ENCODE measurements around the gene CYP3A4.
"Not testable (repeated sequence)": the region's sequence is repeated elsewhere in the genome, so short reads cannot be mapped to it uniquely, and the experiment has no call there.

The CYP3A4 gene

GRCh38 chr7:99794585-99795502, 10.9 kb upstream of the CYP3A4 start:
- no peak overlapping the region for H3K4me3 ChIP-seq (ENCODE audit: low read depth, low read length)
- DNase-seq (ENCODE audit: low read depth) = peak; percentile 49

GRCh38 chr7:99793443-99793842, 9.5 kb upstream of the CYP3A4 start:
- DNase-seq (ENCODE audit: low read depth) = no peak
- no peak overlapping the region for H3K4me3 ChIP-seq (ENCODE audit: low read depth, low read length)

- H3K4me3 ChIP-seq (ENCODE audit: low read depth, low read length) = no peak overlapping the region
These were observed 9.0 kb upstream of the CYP3A4 start for GRCh38 chr7:99792967-99793366.

DNA sequence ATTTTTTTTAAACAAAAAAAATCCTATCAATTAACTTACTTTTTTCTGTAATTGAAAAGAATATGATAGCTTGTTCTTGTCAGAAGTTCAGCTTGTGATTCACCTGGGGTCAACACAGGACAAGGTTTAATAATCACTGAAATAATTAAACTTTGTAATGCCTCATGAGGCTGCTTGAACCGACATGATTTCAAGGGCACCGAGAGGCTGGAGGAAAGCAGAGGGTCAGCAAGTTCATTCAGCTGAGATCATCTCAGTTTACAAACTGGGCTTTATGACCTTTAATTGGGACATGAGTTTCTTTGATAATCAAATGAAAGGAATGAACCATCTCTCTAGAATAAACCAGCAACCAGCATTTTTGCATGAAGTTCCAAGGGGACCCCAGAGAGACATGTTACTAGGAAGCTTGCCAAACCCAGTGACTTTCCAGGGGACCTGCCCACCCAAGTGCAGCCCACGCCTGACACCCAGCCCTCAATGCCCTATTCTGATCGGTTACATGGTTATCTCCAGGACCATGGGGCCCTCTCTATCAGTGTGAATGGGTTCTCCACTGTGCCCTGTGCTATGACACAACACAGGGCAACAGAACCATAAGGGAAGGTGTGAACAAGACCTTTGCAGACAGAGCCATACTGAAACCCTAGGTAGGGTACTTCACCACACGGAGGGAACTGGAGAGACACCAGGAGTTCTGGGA, 7.8 kb upstream of the CYP3A4 start:
- no peak overlapping the region for H3K4me3 ChIP-seq (ENCODE audit: low read depth, low read length)
- DNase-seq (ENCODE audit: low read depth) = no peak

More at GRCh38 chr7:99792967-99793366, 9.0 kb upstream of the CYP3A4 start:
- no peak for DNase-seq (ENCODE audit: low read depth)

DNA sequence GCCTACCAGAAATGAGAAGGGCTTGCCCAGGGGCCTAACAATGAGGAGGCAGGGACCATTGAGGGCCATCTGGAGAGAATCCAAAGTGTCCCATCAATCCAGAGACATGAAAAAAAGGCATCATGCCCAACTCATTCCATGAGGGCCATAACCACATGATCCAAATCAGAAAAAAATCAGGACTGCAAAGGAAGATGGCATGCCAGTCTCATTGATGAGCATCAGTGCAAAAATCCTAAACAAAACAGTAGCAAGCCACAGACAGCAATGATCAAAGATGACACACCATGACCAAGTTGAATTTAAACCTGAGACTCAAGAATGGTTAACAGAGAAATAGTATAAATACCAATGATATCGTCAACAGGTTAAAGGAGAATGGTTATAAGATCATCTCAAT, 7.0 kb upstream of the CYP3A4 start:
- H3K4me3 ChIP-seq (ENCODE audit: low read depth, low read length) = no peak overlapping the region
- DNase-seq (ENCODE audit: low read depth) = peak; percentile 24

GRCh38 chr7:99790407-99790806, 6.4 kb upstream of the CYP3A4 start:
- no peak overlapping the region for H3K4me3 ChIP-seq (ENCODE audit: low read depth, low read length)
- DNase-seq (ENCODE audit: low read depth) = no peak

- H3K4me3 ChIP-seq (ENCODE audit: low read depth, low read length) = no peak overlapping the region
- peak; percentile 48 for DNase-seq (ENCODE audit: low read depth)
These were observed 5.6 kb upstream of the CYP3A4 start for GRCh38 chr7:99789441-99790070.

- DNase-seq (ENCODE audit: low read depth) = peak; percentile 21
These were observed 4.6 kb upstream of the CYP3A4 start for GRCh38 chr7:99788554-99788953.

GRCh38 chr7:99786726-99787335, 2.8 kb upstream of the CYP3A4 start:
- H3K4me3 ChIP-seq (ENCODE audit: low read depth, low read length) = no peak overlapping the region
- DNase-seq (ENCODE audit: low read depth) = no peak

More at GRCh38 chr7:99788554-99788953, 4.6 kb upstream of the CYP3A4 start:
- no peak overlapping the region for H3K4me3 ChIP-seq (ENCODE audit: low read depth, low read length)

DNA sequence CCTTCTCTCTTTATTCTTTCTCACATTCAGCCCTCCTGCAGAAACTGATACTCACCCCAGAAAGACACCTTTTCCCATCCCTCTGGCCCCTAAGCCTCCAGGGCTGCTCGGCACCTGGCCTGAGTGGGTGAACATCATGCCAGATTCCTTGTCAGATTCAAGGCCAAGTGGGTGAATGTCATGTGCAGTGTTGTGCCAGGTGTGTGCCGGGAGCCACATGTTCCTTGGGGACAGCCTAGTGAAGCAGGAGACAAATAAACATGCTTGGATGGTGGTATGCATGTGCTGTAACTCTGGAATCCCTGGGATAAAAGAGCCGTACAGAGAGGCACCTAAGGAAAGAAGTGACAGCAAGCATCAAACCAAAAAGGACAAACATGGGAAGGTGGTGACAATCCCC, 1.7 kb upstream of the CYP3A4 start:
- not testable (repeated sequence) for H3K4me3 ChIP-seq (ENCODE audit: low read depth, low read length); DNase-seq (ENCODE audit: low read depth)

DNA sequence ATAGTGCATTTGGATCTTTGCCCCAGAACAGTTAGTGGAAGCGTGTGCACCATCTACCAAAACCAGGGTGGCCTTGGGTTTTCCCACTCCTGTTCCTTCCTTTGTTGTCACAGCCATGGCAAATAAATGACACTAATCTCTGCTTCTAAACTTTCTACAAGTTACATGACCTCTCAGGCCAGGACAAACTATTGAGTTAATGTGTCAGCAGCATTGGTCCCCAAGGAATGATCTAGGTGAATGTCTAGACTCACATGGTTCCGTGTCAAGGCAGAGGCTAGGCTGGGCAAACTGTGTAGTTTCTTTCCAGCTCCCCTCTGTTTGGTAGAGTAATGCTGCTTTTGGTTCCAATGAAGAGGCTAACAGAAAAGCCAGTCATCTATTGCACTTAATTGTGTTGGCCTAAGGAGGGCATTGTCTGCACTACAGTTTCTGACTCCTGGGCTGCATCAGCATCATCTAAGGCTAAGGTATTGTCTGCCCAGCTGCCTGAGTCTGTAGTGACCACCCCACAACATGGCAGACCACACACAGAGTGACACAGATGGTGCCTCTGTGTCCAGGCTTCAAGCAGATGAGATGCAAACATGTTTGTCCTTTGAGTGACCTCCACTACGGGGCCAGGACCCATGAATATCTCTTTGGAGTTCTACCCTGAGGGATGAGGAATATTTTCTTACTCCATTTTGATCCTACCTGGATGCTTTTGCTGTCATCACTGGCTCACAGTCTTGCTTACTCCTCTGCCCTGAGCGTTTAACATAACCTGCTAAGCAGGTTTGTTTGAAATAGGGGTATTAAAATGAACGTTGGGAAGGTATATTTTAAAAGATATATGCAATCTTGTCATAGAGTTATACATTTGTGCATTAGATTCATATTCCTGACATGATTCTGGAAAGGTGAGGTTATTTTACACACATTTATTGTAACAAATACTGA, 1.7 kb downstream of the CYP3A4 start:
- no peak overlapping the region for H3K4me3 ChIP-seq (ENCODE audit: low read depth, low read length)
- DNase-seq (ENCODE audit: low read depth) = no peak

DNA sequence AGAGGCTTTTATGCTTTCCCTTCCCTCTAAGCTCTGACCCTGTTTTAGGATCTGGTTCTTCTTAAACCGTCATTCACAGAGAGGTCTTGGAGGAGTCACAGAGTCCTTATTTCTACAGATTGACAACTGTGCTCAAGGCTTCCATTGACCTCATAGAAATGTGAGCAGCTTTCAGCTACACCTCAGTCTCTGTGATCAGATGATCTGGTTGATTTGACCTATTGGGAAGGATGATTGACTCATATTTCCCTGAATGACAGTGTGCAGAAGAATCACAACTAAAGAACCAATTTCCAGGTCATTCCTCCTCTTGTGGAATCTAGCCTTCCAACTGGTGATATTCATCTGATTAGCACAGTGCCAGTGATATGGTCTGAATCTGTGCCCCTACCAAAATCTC, 3.4 kb downstream of the CYP3A4 start:
- DNase-seq (ENCODE audit: low read depth) = no peak
- no peak overlapping the region for H3K4me3 ChIP-seq (ENCODE audit: low read depth, low read length)

DNA sequence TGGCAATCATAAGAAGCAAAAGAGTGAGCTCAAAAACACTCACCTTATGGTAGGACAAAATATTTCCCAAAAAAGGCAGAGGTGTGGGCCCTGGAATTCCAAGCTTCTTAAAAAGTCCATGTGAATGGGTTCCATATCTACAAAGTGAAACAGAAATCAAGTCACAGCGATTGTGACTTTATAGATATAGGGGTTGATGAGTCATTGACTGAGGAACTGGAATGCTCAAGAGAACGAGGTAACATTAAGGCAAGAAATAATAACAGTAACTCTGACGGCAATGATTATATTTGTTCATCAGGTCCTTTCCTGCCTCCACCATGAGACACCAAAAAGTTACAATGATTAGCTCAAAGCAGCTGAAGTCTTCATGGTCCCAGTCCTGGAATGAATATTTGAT, 4.0 kb downstream of the CYP3A4 start:
- no peak overlapping the region for H3K4me3 ChIP-seq (ENCODE audit: low read depth, low read length)
- no peak for DNase-seq (ENCODE audit: low read depth)

- DNase-seq (ENCODE audit: low read depth) = no peak
- H3K4me3 ChIP-seq (ENCODE audit: low read depth, low read length) = no peak overlapping the region
These were observed 5.1 kb downstream of the CYP3A4 start for GRCh38 chr7:99778880-99779279.

DNA sequence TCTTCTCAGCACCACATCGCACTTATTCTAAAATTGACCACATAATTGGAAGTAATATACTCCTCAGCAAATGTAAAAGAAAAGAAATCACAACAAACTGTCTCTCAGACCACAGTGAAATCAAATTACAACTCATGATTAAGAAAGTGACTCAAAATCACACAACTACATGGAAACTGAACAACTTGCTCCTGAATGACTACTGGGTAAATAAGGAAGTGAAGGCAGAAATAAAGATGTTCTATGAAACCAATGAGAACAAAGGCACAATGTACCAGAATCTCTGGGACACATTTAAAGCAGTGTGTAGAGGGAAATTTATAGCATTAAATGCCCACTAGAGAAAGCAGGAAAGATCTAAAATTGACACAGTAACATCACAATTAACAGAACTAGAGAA, 10.6 kb downstream of the CYP3A4 start:
- H3K4me3 ChIP-seq (ENCODE audit: low read depth, low read length); DNase-seq (ENCODE audit: low read depth): not testable (repeated sequence)

DNA sequence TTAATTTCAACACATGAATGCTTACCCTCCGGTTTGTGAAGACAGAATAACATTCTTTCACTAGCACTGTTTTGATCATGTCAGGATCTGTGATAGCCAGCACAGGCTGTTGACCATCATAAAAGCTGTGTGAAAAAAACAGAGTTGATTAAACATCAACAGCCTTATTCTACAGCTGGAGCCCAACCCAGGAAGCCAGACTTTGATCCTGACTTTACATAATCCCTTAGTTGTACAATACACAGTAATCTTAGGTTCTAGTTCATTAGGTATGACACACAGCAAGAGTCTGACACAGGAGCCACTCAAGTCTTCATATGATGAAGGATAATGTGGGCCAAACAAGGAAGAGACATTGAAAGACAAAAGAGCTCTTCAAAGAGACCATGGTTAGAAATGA, 11.4 kb downstream of the CYP3A4 start:
- no peak overlapping the region for H3K4me3 ChIP-seq (ENCODE audit: low read depth, low read length)
- no peak for DNase-seq (ENCODE audit: low read depth)

- H3K4me3 ChIP-seq (ENCODE audit: low read depth, low read length) = not testable (repeated sequence)
These were observed 14.5 kb downstream of the CYP3A4 start for GRCh38 chr7:99769494-99769893.

GRCh38 chr7:99768471-99768870, 15.5 kb downstream of the CYP3A4 start:
- no peak for DNase-seq (ENCODE audit: low read depth)
- H3K4me3 ChIP-seq (ENCODE audit: low read depth, low read length) = no peak overlapping the region

More at GRCh38 chr7:99769494-99769893, 14.5 kb downstream of the CYP3A4 start:
- not testable (repeated sequence) for DNase-seq (ENCODE audit: low read depth)

DNA sequence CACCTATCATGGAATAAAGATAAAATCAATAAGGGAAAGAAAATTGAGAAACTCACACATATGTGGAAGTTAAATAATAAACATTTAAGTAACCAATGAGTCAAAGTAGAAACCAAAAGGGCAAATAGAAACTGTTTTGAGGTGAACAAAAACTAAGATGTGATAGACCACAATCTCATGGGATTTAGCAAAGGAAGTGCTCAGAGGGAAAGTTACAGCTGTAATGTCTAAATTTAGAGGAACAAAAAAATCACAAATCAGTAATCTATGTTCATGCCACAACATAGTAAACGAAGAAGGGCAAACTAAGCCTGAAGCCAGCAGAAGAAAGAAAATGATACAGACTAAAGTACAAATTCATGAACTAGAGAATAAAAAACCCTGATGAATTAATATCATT, 16.3 kb downstream of the CYP3A4 start:
- no peak for DNase-seq (ENCODE audit: low read depth)
- H3K4me3 ChIP-seq (ENCODE audit: low read depth, low read length) = no peak overlapping the region

Data from skeletal muscle cell (primary cell).